ENCODE results near the gene ARID3B. TPM values are rescaled to one million over a fixed set of nuclear protein-coding genes. Genes with fewer than 3 reads are reported as not detected.

Gene ARID3B
- total and polyA plus RNA-seq, 5 donors from 2014 or later = 9.7 to 63.5 (median 11.1) TPM

DNA sequence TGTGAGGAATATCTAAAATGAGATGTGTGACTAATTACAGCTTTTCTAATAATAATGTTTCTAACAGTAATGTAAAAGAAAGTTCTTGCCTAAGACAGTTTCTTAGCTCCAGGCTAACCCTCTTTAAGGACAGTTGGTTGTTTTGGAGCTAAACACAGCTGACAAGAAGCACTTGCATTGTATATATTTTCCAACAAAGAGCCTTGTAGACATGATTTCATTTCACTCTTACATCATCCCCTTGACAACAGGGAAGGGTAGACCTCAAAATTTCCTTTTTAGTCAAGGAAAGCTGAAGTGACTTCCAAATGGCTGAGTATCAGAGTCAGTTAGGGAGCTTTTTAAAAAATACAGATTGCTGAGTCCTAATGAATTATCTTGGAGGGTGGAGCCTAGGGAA lies 4.1 kb downstream of the ARID3B start:
- ATAC-seq (ENCODE audit: low read depth in 2 of 2) (no peak), DNase-seq (no peak)
- H3K27me3 ChIP-seq (ENCODE audit: control insufficient read depth, insufficient read depth, low read length) = no peaks in the 10 kb centered on the region
- no peak overlapping the region for H3K4me3 ChIP-seq (ENCODE audit: low read depth, low read length)
- Mint-ChIP-seq H3K4me1 (peaks cover 35 to 84% (median 53%) of the 10 kb centered on the region in 4 donors), H3K36me3 (peaks cover 12% of the 10 kb centered on the region), H3K27me3 (peaks cover 4% of the 10 kb centered on the region), H3K4me3 (peak overlapping the region; percentile 21 to 86 (median 78)), H3K27ac (peak overlapping the region; percentile 25 to 88 (median 87)), H3K9me3 (no peaks in the 10 kb centered on the region)
- peaks cover 26% of the 10 kb centered on the region for H3K36me3 ChIP-seq (ENCODE audit: control insufficient read depth, insufficient read depth, low read length)
- H3K9me3 ChIP-seq (ENCODE audit: control insufficient read depth in 2 of 2, low read length in 2 of 2) = no peaks in the 10 kb centered on the region
- peak overlapping the region; percentile 65 for H3K27ac ChIP-seq (ENCODE audit: insufficient read depth, low read length, poor library complexity, severe bottlenecking)
- H3K4me1 ChIP-seq (ENCODE audit: control insufficient read depth, insufficient read depth, low read length, poor library complexity, severe bottlenecking) = peaks cover 61% of the 10 kb centered on the region

DNA sequence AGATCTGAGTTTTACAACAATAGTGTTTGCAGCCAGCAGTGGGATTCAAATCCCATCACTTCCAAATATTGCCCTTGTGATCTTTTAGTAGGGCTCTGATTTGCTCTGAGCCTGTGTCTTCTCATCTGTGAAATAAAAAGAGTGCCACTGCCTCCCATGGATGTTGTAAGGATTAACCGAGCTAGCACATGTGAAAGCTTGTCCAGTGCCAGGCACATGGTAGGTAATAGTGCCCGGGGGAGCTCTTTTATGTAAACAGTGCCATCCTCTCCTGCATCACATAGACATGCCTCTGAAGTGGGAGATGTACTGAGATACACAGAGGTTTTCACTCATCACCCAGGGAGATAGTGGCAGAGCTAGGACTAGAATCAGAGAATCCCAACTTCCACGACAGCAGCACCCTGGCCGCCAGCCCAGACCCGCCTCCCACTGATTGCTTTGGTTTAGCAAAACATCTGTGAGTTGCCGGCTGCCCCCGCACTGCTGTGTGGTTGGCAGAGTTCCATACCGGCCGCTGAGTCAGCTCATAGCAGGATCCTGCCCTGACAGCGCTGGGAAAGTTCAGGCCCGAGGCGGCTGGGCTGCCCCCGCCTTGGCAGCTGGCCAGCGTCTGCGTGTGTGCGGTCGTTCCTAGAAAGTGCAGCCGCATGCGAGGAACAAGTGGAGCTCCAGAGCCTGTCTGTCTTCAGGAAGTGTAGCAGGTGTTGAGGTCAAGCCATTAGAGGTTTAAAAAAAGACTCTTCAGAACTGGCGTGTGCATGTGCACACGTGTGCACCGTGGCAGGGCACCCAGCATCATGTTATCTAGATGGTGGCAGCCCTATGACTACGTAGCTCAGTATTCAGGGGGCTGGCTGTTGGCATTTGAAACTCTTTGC lies 5.0 kb downstream of the ARID3B start:
- Histone ChIP-seq H3K4me1 (ENCODE audit: control insufficient read depth, insufficient read depth, low read length, poor library complexity, severe bottlenecking) (peaks cover 58% of the 10 kb centered on the region), H3K9me3 (ENCODE audit: control insufficient read depth in 2 of 2, low read length in 2 of 2) (no peaks in the 10 kb centered on the region), H3K27me3 (ENCODE audit: control insufficient read depth, insufficient read depth, low read length) (no peaks in the 10 kb centered on the region), H3K36me3 (ENCODE audit: control insufficient read depth, insufficient read depth, low read length) (peaks cover 34% of the 10 kb centered on the region), H3K4me3 (ENCODE audit: low read depth, low read length) (peak overlapping the region; percentile 58), H3K27ac (ENCODE audit: insufficient read depth, low read length, poor library complexity, severe bottlenecking) (peak overlapping the region; percentile 65)
- DNase-seq (peak; percentile 48 to 88 (median 69)), ATAC-seq (ENCODE audit: low read depth in 2 of 2) (peak; percentile 69 to 74)
- peaks cover 18% of the 10 kb centered on the region for H3K36me3 Mint-ChIP-seq
- peak overlapping the region; percentile 25 to 93 (median 88) for H3K27ac Mint-ChIP-seq
- H3K9me3 Mint-ChIP-seq = no peaks in the 10 kb centered on the region
- H3K27me3 Mint-ChIP-seq = no peaks in the 10 kb centered on the region
- peak overlapping the region; percentile 75 to 86 (median 78) for H3K4me3 Mint-ChIP-seq
- peaks cover 42 to 83% (median 52%) of the 10 kb centered on the region in 4 donors for H3K4me1 Mint-ChIP-seq

DNA sequence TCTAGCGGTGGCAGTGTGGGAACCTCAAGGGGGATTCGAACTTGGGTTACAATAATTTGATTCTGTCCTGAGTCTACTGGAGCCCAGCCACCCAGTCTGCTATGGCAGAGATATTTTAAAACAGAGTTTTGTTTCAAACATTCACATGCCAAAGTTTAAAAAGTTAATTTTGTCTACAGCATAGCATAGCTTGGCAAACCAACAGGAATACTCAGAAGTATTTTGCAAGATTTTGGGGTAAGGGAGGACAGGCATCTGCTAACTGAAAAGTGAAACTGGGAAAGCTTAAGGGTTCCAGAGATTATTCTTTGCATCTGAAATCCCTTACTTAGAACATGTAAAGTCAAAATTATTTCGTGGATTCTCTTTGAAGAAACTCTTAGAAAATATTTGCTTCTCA lies 6.6 kb downstream of the ARID3B start:
- H3K36me3 Mint-ChIP-seq = peaks cover 29% of the 10 kb centered on the region
- H3K27ac ChIP-seq (ENCODE audit: insufficient read depth, low read length, poor library complexity, severe bottlenecking) = peak overlapping the region; percentile 25

DNA sequence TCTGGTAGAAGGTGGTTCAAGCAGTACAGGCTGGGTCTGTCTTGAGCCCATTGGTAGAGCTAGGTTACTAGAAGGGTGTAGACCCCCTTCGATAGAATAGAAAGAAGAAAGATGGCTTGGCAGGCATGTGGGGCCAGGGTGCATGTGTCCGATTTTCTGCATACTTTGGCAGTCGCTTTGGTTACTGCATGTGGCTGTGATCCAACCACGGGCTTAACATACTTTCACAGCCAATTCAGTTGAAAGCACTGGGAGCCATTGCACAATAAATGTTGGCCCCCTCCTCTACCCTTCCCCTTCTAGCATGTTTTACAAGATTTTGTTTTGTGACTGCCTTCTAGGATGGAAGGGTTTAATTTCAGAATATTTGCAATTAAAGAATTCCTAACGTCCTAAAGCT lies 7.2 kb downstream of the ARID3B start:
- Histone ChIP-seq H3K27me3 (ENCODE audit: control insufficient read depth, insufficient read depth, low read length) (no peaks in the 10 kb centered on the region), H3K27ac (ENCODE audit: insufficient read depth, low read length, poor library complexity, severe bottlenecking) (no peak overlapping the region), H3K4me1 (ENCODE audit: control insufficient read depth, insufficient read depth, low read length, poor library complexity, severe bottlenecking) (peaks cover 45% of the 10 kb centered on the region), H3K4me3 (ENCODE audit: low read depth, low read length) (no peak overlapping the region), H3K36me3 (ENCODE audit: control insufficient read depth, insufficient read depth, low read length) (peaks cover 50% of the 10 kb centered on the region), H3K9me3 (ENCODE audit: control insufficient read depth in 2 of 2, low read length in 2 of 2) (no peaks in the 10 kb centered on the region)
- Mint-ChIP-seq H3K9me3 (no peaks in the 10 kb centered on the region), H3K4me3 (no peak overlapping the region), H3K27ac (peak overlapping the region in 2 of 3 donors; percentile 43), H3K4me1 (peaks cover 50 to 85% (median 56%) of the 10 kb centered on the region in 4 donors), H3K27me3 (no peaks in the 10 kb centered on the region), H3K36me3 (peaks cover 32% of the 10 kb centered on the region)
- ATAC-seq (ENCODE audit: low read depth in 2 of 2) (no peak), DNase-seq (no peak)

More for the DNA sequence above, 6.6 kb downstream of the ARID3B start:
- no peak overlapping the region for H3K4me3 ChIP-seq (ENCODE audit: low read depth, low read length)
- ATAC-seq (ENCODE audit: low read depth in 2 of 2) (no peak), DNase-seq (no peak)
- H3K36me3 ChIP-seq (ENCODE audit: control insufficient read depth, insufficient read depth, low read length) = peaks cover 45% of the 10 kb centered on the region
- peaks cover 48 to 85% (median 55%) of the 10 kb centered on the region in 4 donors for H3K4me1 Mint-ChIP-seq
- H3K4me3 Mint-ChIP-seq = peak overlapping the region in 3 of 4 donors; percentile 27 to 48 (median 44)
- peak overlapping the region in 1 of 3 donors; percentile 43 for H3K27ac Mint-ChIP-seq
- H3K9me3 ChIP-seq (ENCODE audit: control insufficient read depth in 2 of 2, low read length in 2 of 2) = no peaks in the 10 kb centered on the region
- H3K27me3 Mint-ChIP-seq = no peaks in the 10 kb centered on the region
- no peaks in the 10 kb centered on the region for H3K9me3 Mint-ChIP-seq
- H3K27me3 ChIP-seq (ENCODE audit: control insufficient read depth, insufficient read depth, low read length) = no peaks in the 10 kb centered on the region
- H3K4me1 ChIP-seq (ENCODE audit: control insufficient read depth, insufficient read depth, low read length, poor library complexity, severe bottlenecking) = peaks cover 51% of the 10 kb centered on the region

DNA sequence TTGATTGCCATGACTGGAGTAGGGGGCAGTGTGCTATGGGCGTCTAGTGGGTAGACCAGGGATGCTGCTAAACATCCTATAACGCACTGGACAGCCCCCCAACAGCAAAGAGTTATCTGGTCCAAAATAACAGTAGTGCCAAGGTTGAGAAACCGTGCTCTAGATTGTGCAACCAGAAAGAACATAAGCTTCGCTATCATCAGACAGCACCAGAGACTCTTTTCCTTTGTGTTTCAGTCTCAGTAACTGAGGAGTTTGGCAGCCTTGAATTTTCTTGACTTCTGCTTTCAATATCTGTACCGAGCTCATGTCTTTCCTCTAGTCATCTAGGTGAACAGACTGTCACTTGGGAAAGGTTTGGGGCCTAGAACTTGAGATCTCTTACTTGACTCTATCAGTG lies 8.8 kb downstream of the ARID3B start:
- Mint-ChIP-seq H3K4me3 (no peak overlapping the region), H3K9me3 (no peaks in the 10 kb centered on the region), H3K27ac (no peak overlapping the region), H3K4me1 (peaks cover 46 to 79% (median 55%) of the 10 kb centered on the region in 4 donors), H3K36me3 (peaks cover 33% of the 10 kb centered on the region), H3K27me3 (no peaks in the 10 kb centered on the region)
- H3K36me3 ChIP-seq (ENCODE audit: control insufficient read depth, insufficient read depth, low read length) = peaks cover 47% of the 10 kb centered on the region
- no peak overlapping the region for H3K27ac ChIP-seq (ENCODE audit: insufficient read depth, low read length, poor library complexity, severe bottlenecking)
- no peaks in the 10 kb centered on the region for H3K9me3 ChIP-seq (ENCODE audit: control insufficient read depth in 2 of 2, low read length in 2 of 2)
- H3K27me3 ChIP-seq (ENCODE audit: control insufficient read depth, insufficient read depth, low read length) = no peaks in the 10 kb centered on the region
- H3K4me1 ChIP-seq (ENCODE audit: control insufficient read depth, insufficient read depth, low read length, poor library complexity, severe bottlenecking) = peaks cover 36% of the 10 kb centered on the region
- H3K4me3 ChIP-seq (ENCODE audit: low read depth, low read length) = no peak overlapping the region
- DNase-seq (no peak), ATAC-seq (ENCODE audit: low read depth in 2 of 2) (no peak)

DNA sequence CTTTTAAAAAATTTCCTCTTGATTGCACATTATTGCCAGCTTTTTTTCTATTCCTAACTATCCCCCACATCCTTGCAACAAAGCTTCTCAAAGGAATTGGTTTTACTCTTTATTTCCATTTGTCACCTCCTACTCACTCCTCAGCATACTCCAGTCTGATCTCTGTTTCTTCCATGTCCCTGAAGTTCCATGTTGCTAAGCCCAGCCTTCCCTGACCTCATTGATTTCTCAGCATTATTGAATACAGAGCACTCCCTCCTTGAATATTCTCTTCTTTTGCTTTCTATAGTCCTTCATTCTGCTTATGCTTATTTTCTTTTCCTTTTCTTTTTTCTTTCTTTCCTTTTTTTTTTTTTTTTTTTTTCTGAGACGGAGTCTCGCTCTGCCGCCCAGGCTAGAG lies 10.7 kb downstream of the ARID3B start:
- Histone ChIP-seq H3K4me1 (ENCODE audit: control insufficient read depth, insufficient read depth, low read length, poor library complexity, severe bottlenecking) (peaks cover 18% of the 10 kb centered on the region), H3K27me3 (ENCODE audit: control insufficient read depth, insufficient read depth, low read length) (no peaks in the 10 kb centered on the region), H3K27ac (ENCODE audit: insufficient read depth, low read length, poor library complexity, severe bottlenecking) (no peak overlapping the region), H3K36me3 (ENCODE audit: control insufficient read depth, insufficient read depth, low read length) (peaks cover 49% of the 10 kb centered on the region), H3K9me3 (ENCODE audit: control insufficient read depth in 2 of 2, low read length in 2 of 2) (no peaks in the 10 kb centered on the region), H3K4me3 (ENCODE audit: low read depth, low read length) (no peak overlapping the region)
- Mint-ChIP-seq H3K9me3 (no peaks in the 10 kb centered on the region), H3K4me1 (peaks cover 37 to 73% (median 48%) of the 10 kb centered on the region in 4 donors), H3K27ac (peak overlapping the region in 2 of 3 donors; percentile 52 to 56), H3K36me3 (peaks cover 41% of the 10 kb centered on the region), H3K4me3 (peak overlapping the region in 2 of 4 donors; percentile 23 to 56), H3K27me3 (no peaks in the 10 kb centered on the region)
- DNase-seq = no peak
- ATAC-seq (ENCODE audit: low read depth in 2 of 2) = no peak

DNA sequence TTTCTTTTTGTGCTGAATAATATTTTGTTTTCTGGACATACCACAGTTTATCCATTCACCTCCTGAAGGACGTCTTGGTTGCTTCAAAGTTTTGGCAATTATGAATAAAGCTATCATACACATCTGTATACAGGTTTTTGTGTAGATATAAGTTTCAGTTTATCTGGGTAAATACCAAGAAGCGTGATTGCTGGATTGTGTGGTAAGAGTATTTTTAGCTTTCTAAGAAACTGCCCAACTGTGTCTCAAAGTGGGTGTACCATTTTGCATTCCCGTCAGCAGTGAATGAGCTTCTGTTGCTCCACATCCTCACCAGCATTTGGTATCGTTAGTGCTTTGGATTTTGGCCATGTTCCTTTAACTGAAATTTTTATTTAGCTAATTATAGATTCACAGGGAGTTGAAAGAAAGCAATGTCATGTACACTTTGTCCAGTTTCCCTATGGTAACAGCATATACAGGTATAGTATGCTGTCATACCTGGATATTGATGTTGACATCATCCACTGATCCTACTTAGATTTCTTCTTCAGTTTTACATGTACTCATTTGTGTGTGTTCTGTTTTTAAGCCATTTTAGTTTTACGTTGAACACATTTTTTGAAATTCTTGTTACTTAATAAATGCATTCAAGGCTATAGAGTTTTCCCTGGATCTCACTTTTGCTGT lies 11.9 kb downstream of the ARID3B start:
- peak overlapping the region; percentile 1 to 54 (median 32) for H3K4me3 Mint-ChIP-seq
- DNase-seq (peak in 1 of 3 donors; percentile 27), ATAC-seq (ENCODE audit: low read depth in 2 of 2) (no peak)
- peaks cover 37 to 67% (median 48%) of the 10 kb centered on the region in 4 donors for H3K4me1 Mint-ChIP-seq
- Histone ChIP-seq H3K4me3 (ENCODE audit: low read depth, low read length) (peak overlapping the region; percentile 9), H3K9me3 (ENCODE audit: control insufficient read depth in 2 of 2, low read length in 2 of 2) (no peaks in the 10 kb centered on the region), H3K4me1 (ENCODE audit: control insufficient read depth, insufficient read depth, low read length, poor library complexity, severe bottlenecking) (peaks cover 12% of the 10 kb centered on the region), H3K27me3 (ENCODE audit: control insufficient read depth, insufficient read depth, low read length) (no peaks in the 10 kb centered on the region), H3K36me3 (ENCODE audit: control insufficient read depth, insufficient read depth, low read length) (peaks cover 52% of the 10 kb centered on the region), H3K27ac (ENCODE audit: insufficient read depth, low read length, poor library complexity, severe bottlenecking) (no peak overlapping the region)
- H3K27ac Mint-ChIP-seq = peak overlapping the region in 1 of 3 donors; percentile 56
- peaks cover 42% of the 10 kb centered on the region for H3K36me3 Mint-ChIP-seq
- no peaks in the 10 kb centered on the region for H3K9me3 Mint-ChIP-seq
- H3K27me3 Mint-ChIP-seq = no peaks in the 10 kb centered on the region

All from CD4-positive, CD25-positive, alpha-beta regulatory T cell (primary cell).